GM23338 (cell line): Measurements from ENCODE around the gene CD300A. TPM values are rescaled to one million over a fixed set of nuclear protein-coding genes. Genes with fewer than 3 reads are reported as not detected.

Experiments used
- ATAC-seq: fragments of 200-7000 bp; cut with Tn5 transposase; 3 replicates; pipeline ENCODE4 v1.9.1; 2020
- DNase-seq: peaks from one replicate; pipeline ENCODE4 v3.0.0-alpha.2; 2015; ENCODE audit warnings: low spot score
- H2AFZ ChIP-seq: fragments of 200-600 bp; sonication (generic); 2 replicates; pipeline ENCODE4 v1.8.0; 2016; ENCODE audit warnings: antibody characterized with exemption, mild to moderate bottlenecking, moderate library complexity
- H3F3A ChIP-seq: fragments of 200-600 bp; sonication (generic); replicated peaks from 2 replicates; pipeline ENCODE4 v1.8.0; 2017; ENCODE audit warnings: antibody characterized with exemption, mixed run types, low read depth
- H3K27ac ChIP-seq: fragments of 200-600 bp; sonication (generic); 2 replicates; pipeline ENCODE4 v1.6.1; 2016; ENCODE audit warnings: low read depth
- H3K27me3 ChIP-seq: fragments of 200-600 bp; sonication (generic); 2 replicates; pipeline ENCODE4 v1.8.0; 2016; ENCODE audit warnings: mild to moderate bottlenecking, mixed run types, moderate library complexity; ENCODE audit not compliant: insufficient read depth
- H3K36me3 ChIP-seq: fragments of 200-600 bp; sonication (generic); 2 replicates; pipeline ENCODE4 v1.8.0; 2016; ENCODE audit warnings: mild to moderate bottlenecking; ENCODE audit not compliant: insufficient read depth
- H3K4me1 ChIP-seq: fragments of 200-600 bp; sonication (generic); 2 replicates; pipeline ENCODE4 v1.8.0; 2016; ENCODE audit warnings: mild to moderate bottlenecking, moderate library complexity; ENCODE audit not compliant: insufficient read depth
- H3K4me2 ChIP-seq: fragments of 200-600 bp; sonication (generic); 2 replicates; pipeline ENCODE4 v1.7.1; 2017; ENCODE audit warnings: mixed run types
- H3K4me3 ChIP-seq: fragments of 200-600 bp; sonication (generic); 2 replicates; pipeline ENCODE4 v1.6.1; 2016; ENCODE audit warnings: mixed run types
- H3K79me2 ChIP-seq: fragments of 200-600 bp; sonication (generic); replicated peaks from 2 replicates; pipeline ENCODE4 v1.8.0; 2017; ENCODE audit warnings: mild to moderate bottlenecking; ENCODE audit not compliant: insufficient read depth
- H3K9me2 ChIP-seq: fragments of 200-600 bp; sonication (generic); 2 replicates; pipeline ENCODE4 v1.8.0; 2017; ENCODE audit not compliant: insufficient read depth
- H4K20me1 ChIP-seq: fragments of 200-600 bp; sonication (generic); replicated peaks from 2 replicates; pipeline ENCODE4 v1.8.0; 2017; ENCODE audit warnings: mild to moderate bottlenecking; ENCODE audit not compliant: insufficient read depth
- H3K27ac Mint-ChIP-seq: 2 replicates; pipeline ENCODE4 v1.8.0; 2020; ENCODE audit warnings: inconsistent platforms, mild to moderate bottlenecking, moderate library complexity, mixed read lengths
- H3K27me3 Mint-ChIP-seq: 3 replicates; pipeline ENCODE4 v1.8.0; 2022; ENCODE audit warnings: low read depth, mild to moderate bottlenecking, moderate library complexity, mixed read lengths, inconsistent platforms; ENCODE audit not compliant: insufficient read depth, poor library complexity
- H3K36me3 Mint-ChIP-seq: 3 replicates; pipeline ENCODE4 v1.8.0; 2021; ENCODE audit warnings: low read depth, mild to moderate bottlenecking, inconsistent platforms, moderate library complexity, mixed read lengths
- H3K4me1 Mint-ChIP-seq: 3 replicates; pipeline ENCODE4 v1.8.0; 2020; ENCODE audit warnings: mild to moderate bottlenecking, inconsistent platforms, mixed read lengths
- H3K4me3 Mint-ChIP-seq: 3 replicates; pipeline ENCODE4 v1.8.0; 2021; ENCODE audit warnings: moderate library complexity, mild to moderate bottlenecking, inconsistent platforms, mixed read lengths
- H3K9me3 Mint-ChIP-seq: 3 replicates; pipeline ENCODE4 v1.8.0; 2020; ENCODE audit warnings: moderate library complexity, mild to moderate bottlenecking, inconsistent platforms, mixed read lengths
- CREB1 ChIP-seq: fragments of 250-450 bp; sonication (Bioruptor Pico); IDR thresholded peaks from 2 replicates; pipeline ENCODE4 v1.5.0; 2020; ENCODE audit warnings: low read depth, mild to moderate bottlenecking, moderate library complexity
- CTCF ChIP-seq, 2 experiments: fragments of 200-600 bp in 1 of 2; sonication (generic) in 1 of 2; conservative IDR thresholded peaks; 2 replicates each; pipeline versions ENCODE4 v1.5.1 to v1.6.1; 2016 to 2017; ENCODE audit warnings: antibody characterized with exemption in 2 of 2, low read depth in 2 of 2, mild to moderate bottlenecking in 2 of 2, moderate library complexity in 1 of 2
- ETS1 ChIP-seq: IDR thresholded peaks from 2 replicates; pipeline ENCODE4 v1.6.1; 2016; ENCODE audit warnings: antibody characterized with exemption
- EZH2 ChIP-seq: fragments of 200-600 bp; sonication (generic); IDR thresholded peaks from one replicate; pipeline ENCODE4 v1.8.0; 2017; ENCODE audit warnings: antibody characterized with exemption, mild to moderate bottlenecking, low read depth; ENCODE audit not compliant: unreplicated experiment
- EZH2phosphoT487 ChIP-seq: fragments of 200-600 bp; sonication (generic); IDR thresholded peaks from one replicate; pipeline ENCODE4 v1.8.1; 2018; ENCODE audit warnings: antibody characterized with exemption; ENCODE audit not compliant: unreplicated experiment
- JUNB ChIP-seq: IDR thresholded peaks from one replicate; pipeline ENCODE4 v1.6.1; 2016; ENCODE audit warnings: antibody characterized with exemption; ENCODE audit not compliant: unreplicated experiment
- NANOG ChIP-seq: IDR thresholded peaks from 2 replicates; pipeline ENCODE4 v1.6.1; 2016; ENCODE audit warnings: antibody characterized with exemption, borderline replicate concordance
- REST ChIP-seq: IDR thresholded peaks from one replicate; pipeline ENCODE4 v1.6.1; 2018; ENCODE audit warnings: antibody characterized with exemption; ENCODE audit not compliant: unreplicated experiment
- STAT1 ChIP-seq: IDR thresholded peaks from one replicate; pipeline ENCODE4 v1.6.1; 2016; ENCODE audit warnings: antibody characterized with exemption; ENCODE audit not compliant: unreplicated experiment
- ZNF114 ChIP-seq: fragments of 250-450 bp; sonication (Bioruptor Pico); IDR thresholded peaks from 2 replicates; pipeline ENCODE4 v1.5.0; 2020; ENCODE audit warnings: mild to moderate bottlenecking, moderate library complexity
- ZNF331 ChIP-seq: fragments of 250-450 bp; sonication (Bioruptor Pico); IDR thresholded peaks from 2 replicates; pipeline ENCODE4 v1.5.0; 2020; ENCODE audit warnings: low read depth, mild to moderate bottlenecking, moderate library complexity
- polyA plus RNA-seq: library from polyadenylated mRNA; unstranded; fragments of >200 nt; fragmentation: Nextera tagmentation; extraction: Ambion mirVana; gene quantifications from 2 replicates; pipeline ENCODE4 v1.2.1, GENCODE V29; 2016
- total RNA-seq: library from RNA; depleted of rRNA; stranded (reverse); fragments of >200 nt; shearing (Covaris generic); gene quantifications from 2 replicates; pipeline ENCODE4 v1.2.3, GENCODE V29; 2014

The CD300A gene
- total and polyA plus RNA-seq, 2 experiments from 2014 or later = 0.37 to 0.45 TPM

- TF ChIP-seq ETS1 (no peak), EZH2 (no peak), EZH2phosphoT487 (no peak), JUNB (no peak), CTCF (conservative IDR thresholded peaks at IDR 0.05; ENCODE audit: low read depth in 2 of 2) (no peak)
Measured at GRCh38 chr17:74497471-74497870, 31.0 kb downstream of the CD300A start (continued).

GRCh38 chr17:74499992-74500391 is 33.6 kb downstream of the CD300A start:
- Histone ChIP-seq H3K36me3 (no peaks in the 10 kb centered on the region), H2AFZ (no peak overlapping the region), H3K9me2 (no peaks in the 10 kb centered on the region), H3K27me3 (no peaks in the 10 kb centered on the region), H3K4me3 (no peak overlapping the region), H3K79me2 (no peaks in the 10 kb centered on the region), H3K4me2 (no peak overlapping the region), H3K27ac (no peak overlapping the region), H4K20me1 (no peaks in the 10 kb centered on the region), H3F3A (no peaks in the 10 kb centered on the region), H3K4me1 (no peaks in the 10 kb centered on the region)
- no peaks in the 10 kb centered on the region for H3K4me1 Mint-ChIP-seq
- H3K27ac Mint-ChIP-seq = no peak overlapping the region
- peaks cover 2% of the 10 kb centered on the region for H3K27me3 Mint-ChIP-seq
- no peak overlapping the region for H3K4me3 Mint-ChIP-seq
- no peak for ATAC-seq
- no peaks in the 10 kb centered on the region for H3K9me3 Mint-ChIP-seq
- no peak for DNase-seq
- H3K36me3 Mint-ChIP-seq = no peaks in the 10 kb centered on the region
- TF ChIP-seq ZNF114 (CRISPR knock-in tag) (no peak), STAT1 (no peak), CTCF (conservative IDR thresholded peaks at IDR 0.05; ENCODE audit: low read depth in 2 of 2) (no peak), JUNB (no peak), EZH2phosphoT487 (no peak), NANOG (no peak), ZNF331 (no peak), CREB1 (CRISPR knock-in tag) (no peak), ETS1 (no peak), EZH2 (no peak), REST (no peak)
